NB4 (cell line): Measurements from ENCODE around the gene VRK2.

Source experiments
- DNase-seq: peaks from one replicate; pipeline ENCODE4 v3.0.0; 2010; ENCODE audit warnings: low read depth
- H3K4me3 ChIP-seq: one replicate; pipeline ENCODE4 v1.5.1; 2011; ENCODE audit warnings: mild to moderate bottlenecking, low read depth, low read length, moderate library complexity
- MYC ChIP-seq: IDR thresholded peaks from 2 replicates; pipeline ENCODE4 v1.6.1; 2011; ENCODE audit warnings: low read depth, low read length
- POLR2A ChIP-seq: IDR thresholded peaks from 2 replicates; pipeline ENCODE4 v1.6.1; 2011; ENCODE audit warnings: mild to moderate bottlenecking; ENCODE audit not compliant: insufficient read length; ENCODE audit errors: extremely low read depth
- TF ChIP-seq, protein P1 (sequence below): IDR thresholded peaks from one replicate; pipeline ENCODE4 v1.5.1; 2012; ENCODE audit warnings: low read depth, low read length
- TF ChIP-seq, protein P2 (sequence below): IDR thresholded peaks from 2 replicates; pipeline ENCODE4 v1.6.1; 2011; ENCODE audit warnings: low read depth, low read length

VRK2 gene

DNA sequence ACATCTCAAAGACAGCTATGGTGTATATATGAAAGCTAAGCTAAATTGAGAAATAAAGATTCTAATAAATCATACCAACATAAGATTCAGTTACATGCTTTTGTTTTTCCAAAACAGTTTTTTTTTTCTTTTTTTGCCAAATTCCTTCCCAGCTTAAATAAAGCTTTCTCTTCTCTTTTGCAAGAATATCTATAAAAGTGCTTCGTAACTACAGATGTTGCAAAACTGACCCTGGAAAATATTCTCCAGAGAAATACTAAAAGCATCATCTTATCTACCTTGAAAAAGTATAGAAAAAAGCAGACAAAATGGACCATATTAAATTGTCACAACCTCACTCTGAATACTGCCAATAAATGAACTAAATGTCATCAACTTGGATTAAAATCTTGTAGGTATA lies 155.8 kb downstream of the VRK2 start:
- TF ChIP-seq, protein P1, sequence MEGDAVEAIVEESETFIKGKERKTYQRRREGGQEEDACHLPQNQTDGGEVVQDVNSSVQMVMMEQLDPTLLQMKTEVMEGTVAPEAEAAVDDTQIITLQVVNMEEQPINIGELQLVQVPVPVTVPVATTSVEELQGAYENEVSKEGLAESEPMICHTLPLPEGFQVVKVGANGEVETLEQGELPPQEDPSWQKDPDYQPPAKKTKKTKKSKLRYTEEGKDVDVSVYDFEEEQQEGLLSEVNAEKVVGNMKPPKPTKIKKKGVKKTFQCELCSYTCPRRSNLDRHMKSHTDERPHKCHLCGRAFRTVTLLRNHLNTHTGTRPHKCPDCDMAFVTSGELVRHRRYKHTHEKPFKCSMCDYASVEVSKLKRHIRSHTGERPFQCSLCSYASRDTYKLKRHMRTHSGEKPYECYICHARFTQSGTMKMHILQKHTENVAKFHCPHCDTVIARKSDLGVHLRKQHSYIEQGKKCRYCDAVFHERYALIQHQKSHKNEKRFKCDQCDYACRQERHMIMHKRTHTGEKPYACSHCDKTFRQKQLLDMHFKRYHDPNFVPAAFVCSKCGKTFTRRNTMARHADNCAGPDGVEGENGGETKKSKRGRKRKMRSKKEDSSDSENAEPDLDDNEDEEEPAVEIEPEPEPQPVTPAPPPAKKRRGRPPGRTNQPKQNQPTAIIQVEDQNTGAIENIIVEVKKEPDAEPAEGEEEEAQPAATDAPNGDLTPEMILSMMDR = no peak
- no peak overlapping the region for H3K4me3 ChIP-seq
- DNase-seq = no peak

DNA sequence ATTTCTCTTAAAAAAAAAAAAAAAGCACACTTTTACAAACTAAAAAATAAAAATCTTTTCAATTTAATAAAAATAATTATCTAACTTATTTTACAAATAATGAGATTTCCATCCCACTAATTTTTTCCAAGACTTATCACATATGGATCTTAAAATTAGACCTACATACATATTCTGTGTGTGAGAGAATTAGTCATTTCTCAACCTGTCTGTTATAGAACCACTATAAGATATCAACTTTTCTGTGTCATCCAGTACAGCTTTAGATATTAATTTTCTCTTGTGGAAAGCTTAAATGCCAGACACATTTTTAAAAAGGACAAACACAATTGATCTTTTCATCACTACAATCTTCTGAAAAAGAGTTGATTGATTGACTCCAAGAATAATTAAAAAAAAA lies 156.4 kb downstream of the VRK2 start:
- DNase-seq = no peak
- TF ChIP-seq MYC = no peak
- no peak for TF ChIP-seq POLR2A
- TF ChIP-seq, protein P2, sequence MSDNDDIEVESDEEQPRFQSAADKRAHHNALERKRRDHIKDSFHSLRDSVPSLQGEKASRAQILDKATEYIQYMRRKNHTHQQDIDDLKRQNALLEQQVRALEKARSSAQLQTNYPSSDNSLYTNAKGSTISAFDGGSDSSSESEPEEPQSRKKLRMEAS = no peak
- TF ChIP-seq, protein P1 = no peak
- H3K4me3 ChIP-seq = no peak overlapping the region

DNA sequence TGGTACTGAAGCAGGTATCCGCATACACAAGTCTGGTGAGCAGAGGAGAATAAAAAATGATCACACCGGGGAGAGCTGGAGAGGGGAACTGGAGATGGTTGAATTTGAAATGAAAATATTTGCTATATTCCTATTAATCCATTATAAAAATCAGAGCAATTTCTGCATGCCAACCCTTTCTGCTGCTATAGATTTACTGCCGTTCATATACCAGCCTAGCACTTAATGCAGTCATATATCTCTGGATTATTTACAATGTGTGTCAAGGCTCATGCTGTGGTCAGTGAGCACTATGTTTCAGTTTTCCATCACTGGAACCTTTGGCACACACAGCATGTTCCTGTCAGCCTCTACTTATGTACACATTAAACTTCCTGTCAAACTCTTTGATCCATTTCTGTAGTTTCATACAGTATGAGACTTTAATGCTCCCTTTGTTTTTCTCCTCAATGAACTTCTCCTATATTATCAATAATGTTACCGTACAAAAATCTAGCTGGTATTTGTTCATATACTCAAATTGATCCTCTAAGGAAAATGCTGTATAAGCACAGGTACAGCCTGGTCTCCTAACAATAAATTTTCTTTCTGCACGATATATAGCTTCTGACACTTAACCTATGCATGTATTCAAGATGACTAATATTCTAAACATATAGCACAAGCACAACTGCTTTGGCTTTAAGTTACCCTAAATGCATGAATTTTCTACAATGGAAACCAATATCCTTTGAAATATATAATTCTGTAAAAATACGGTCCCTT lies 157.8 kb downstream of the VRK2 start:
- no peak for TF ChIP-seq POLR2A
- TF ChIP-seq MYC = no peak
- TF ChIP-seq, protein P2 = no peak
- TF ChIP-seq, protein P1 = no peak
- no peak overlapping the region for H3K4me3 ChIP-seq
- no peak for DNase-seq

DNA sequence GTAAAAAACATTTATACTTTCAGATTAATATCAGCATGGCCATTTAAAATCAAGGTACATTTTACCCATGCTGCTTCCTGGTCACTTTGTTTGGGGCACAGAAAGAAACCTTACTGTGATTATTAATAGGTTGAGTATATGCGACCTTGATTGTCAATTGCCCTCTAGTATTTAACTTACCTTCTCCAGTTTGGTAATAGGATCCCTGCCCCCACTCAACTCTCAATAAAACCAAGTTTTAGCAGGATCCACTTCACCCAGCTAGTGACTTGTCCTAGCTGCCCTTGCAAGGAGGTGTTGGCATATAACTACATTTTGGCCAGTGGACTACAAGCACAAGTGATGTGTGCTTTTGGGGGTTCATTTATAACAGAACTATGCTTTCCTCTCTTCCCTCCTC lies 160.2 kb downstream of the VRK2 start:
- no peak for DNase-seq
- no peak overlapping the region for H3K4me3 ChIP-seq
- TF ChIP-seq, protein P2 = no peak
- TF ChIP-seq, protein P1 = no peak
- TF ChIP-seq MYC (no peak), POLR2A (no peak)

DNA sequence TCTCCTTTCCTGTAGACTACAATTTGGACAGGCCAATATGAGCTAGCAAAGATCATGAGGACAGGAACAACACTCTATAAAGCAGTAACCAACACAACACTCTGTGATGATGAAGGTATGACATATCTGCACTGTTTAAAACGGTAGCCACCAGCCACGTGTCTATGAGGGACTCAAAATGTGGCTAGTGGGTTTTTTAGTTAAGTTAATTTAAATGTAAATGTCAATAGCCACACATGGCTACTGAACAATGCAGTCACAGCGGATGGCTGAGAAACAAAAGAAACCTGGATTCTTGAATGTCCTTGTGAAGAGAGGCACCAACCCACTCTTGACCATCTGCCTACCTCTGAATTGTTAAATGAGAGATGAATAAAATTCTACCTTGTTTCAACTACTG lies 160.6 kb downstream of the VRK2 start:
- no peak for DNase-seq
- no peak overlapping the region for H3K4me3 ChIP-seq
- TF ChIP-seq, protein P1 = no peak
- TF ChIP-seq, protein P2 = no peak
- no peak for TF ChIP-seq POLR2A
- TF ChIP-seq MYC = no peak
